WTC11 (cell line): Measurements from ENCODE around the gene SVOP. TPM values are rescaled to one million over a fixed set of nuclear protein-coding genes. Genes with fewer than 3 reads are reported as not detected.

ENCODE experiments used
- ATAC-seq: fragments of 200-7000 bp; cut with Tn5 transposase; 2 replicates; pipeline ENCODE4 v1.10.0; 2021; ENCODE audit warnings: mild to moderate bottlenecking, moderate library complexity
- CTCF ChIA-PET: fragments of 300-600 bp; sonication (Branson Sonifier 250); formaldehyde crosslinking; loops from one replicate; lab custom pipeline; 2021; ENCODE audit warnings: antibody characterized with exemption; lab: Charles Lee
- POLR2A ChIA-PET: fragments of 350-600 bp; sonication (Branson Sonifier 250); formaldehyde crosslinking; loops from one replicate; lab custom pipeline; 2021; ENCODE audit warnings: antibody characterized with exemption; lab: Charles Lee
- DNase-seq: peaks from one replicate; pipeline ENCODE4 v3.0.0; 2021; ENCODE audit warnings: low spot score
- H3K27ac Mint-ChIP-seq: 2 replicates; pipeline ENCODE4 v1.8.0; 2021; ENCODE audit warnings: mixed read lengths
- H3K27me3 Mint-ChIP-seq: 2 replicates; pipeline ENCODE4 v1.8.0; 2021; ENCODE audit warnings: low read depth, mild to moderate bottlenecking, moderate library complexity, mixed read lengths
- H3K36me3 Mint-ChIP-seq: 2 replicates; pipeline ENCODE4 v1.8.0; 2021; ENCODE audit warnings: mixed read lengths
- H3K4me1 Mint-ChIP-seq: 2 replicates; pipeline ENCODE4 v1.8.0; 2022; ENCODE audit warnings: mixed read lengths
- H3K4me3 Mint-ChIP-seq: 2 replicates; pipeline ENCODE4 v1.8.0; 2021; ENCODE audit warnings: mild to moderate bottlenecking, moderate library complexity, mixed read lengths
- H3K9me3 Mint-ChIP-seq: 2 replicates; pipeline ENCODE4 v1.8.0; 2021; ENCODE audit warnings: mixed read lengths
- AR ChIP-seq: fragments of 250-450 bp; sonication (Bioruptor Pico); IDR thresholded peaks from 2 replicates; pipeline ENCODE4 v1.9.0; 2021; ENCODE audit warnings: mild to moderate bottlenecking
- ARID4B ChIP-seq: sonication (generic); formaldehyde crosslinking; IDR thresholded peaks from 2 replicates; pipeline ENCODE4 v1.8.0; 2023; ENCODE audit warnings: missing genetic modification reagents, mild to moderate bottlenecking, borderline replicate concordance
- CBFB ChIP-seq: sonication (generic); formaldehyde crosslinking; IDR thresholded peaks from 2 replicates; pipeline ENCODE4 v1.8.1; 2022; ENCODE audit warnings: mild to moderate bottlenecking, low read depth, missing genetic modification reagents
- E2F1 ChIP-seq: sonication (generic); formaldehyde crosslinking; IDR thresholded peaks from 2 replicates; pipeline ENCODE4 v1.8.0; 2022; ENCODE audit warnings: mild to moderate bottlenecking, missing genetic modification reagents
- E2F5 ChIP-seq: sonication (generic); formaldehyde crosslinking; IDR thresholded peaks from 2 replicates; pipeline ENCODE4 v1.8.1; 2022; ENCODE audit warnings: mild to moderate bottlenecking, moderate library complexity, missing genetic modification reagents
- FOXJ3 ChIP-seq: sonication (generic); formaldehyde crosslinking; IDR thresholded peaks from 2 replicates; pipeline ENCODE4 v1.9.0; 2021; ENCODE audit warnings: missing genetic modification reagents, mild to moderate bottlenecking, borderline replicate concordance
- FOXP1 ChIP-seq: sonication (generic); formaldehyde crosslinking; IDR thresholded peaks from 2 replicates; pipeline ENCODE4 v1.8.0; 2022; ENCODE audit warnings: missing genetic modification reagents, mild to moderate bottlenecking, moderate library complexity, borderline replicate concordance
- GTF2I ChIP-seq: fragments of 250-450 bp; sonication (Bioruptor Pico); conservative IDR thresholded peaks from 2 replicates; pipeline ENCODE4 v1.4.0; 2021; ENCODE audit warnings: mild to moderate bottlenecking
- JAZF1 ChIP-seq: fragments of 250-450 bp; sonication (Bioruptor Pico); IDR thresholded peaks from 2 replicates; pipeline ENCODE4 v1.9.0; 2021; ENCODE audit warnings: moderate library complexity, mild to moderate bottlenecking, inconsistent platforms
- MLX ChIP-seq: sonication (generic); formaldehyde crosslinking; IDR thresholded peaks from 2 replicates; pipeline ENCODE4 v1.8.1; 2023; ENCODE audit warnings: mild to moderate bottlenecking, missing genetic modification reagents, moderate library complexity
- OVOL2 ChIP-seq: fragments of 250-450 bp; sonication (Bioruptor Pico); IDR thresholded peaks from 2 replicates; pipeline ENCODE4 v1.9.0; 2021; ENCODE audit warnings: mild to moderate bottlenecking, borderline replicate concordance
- PRDM15 ChIP-seq: sonication (generic); formaldehyde crosslinking; IDR thresholded peaks from 2 replicates; pipeline ENCODE4 v1.8.0; 2022; ENCODE audit warnings: missing genetic modification reagents
- PREB ChIP-seq: sonication (generic); formaldehyde crosslinking; IDR thresholded peaks from 2 replicates; pipeline ENCODE4 v1.8.1; 2022; ENCODE audit warnings: mild to moderate bottlenecking, missing genetic modification reagents, moderate library complexity, borderline replicate concordance
- RELA ChIP-seq: sonication (generic); formaldehyde crosslinking; IDR thresholded peaks from 2 replicates; pipeline ENCODE4 v1.8.1; 2022; ENCODE audit warnings: missing genetic modification reagents, mild to moderate bottlenecking, borderline replicate concordance
- USF1 ChIP-seq: sonication (generic); formaldehyde crosslinking; IDR thresholded peaks from 2 replicates; pipeline ENCODE4 v1.8.0; 2022; ENCODE audit warnings: mild to moderate bottlenecking, missing genetic modification reagents
- ZNF121 ChIP-seq: sonication (generic); formaldehyde crosslinking; IDR thresholded peaks from 2 replicates; pipeline ENCODE4 v1.8.0; 2023; ENCODE audit warnings: missing genetic modification reagents
- ZNF416 ChIP-seq: fragments of 250-450 bp; sonication (Bioruptor Pico); IDR thresholded peaks from 2 replicates; pipeline ENCODE4 v1.9.0; 2021; ENCODE audit warnings: mild to moderate bottlenecking, inconsistent platforms
- total RNA-seq: library from RNA; stranded (reverse); gene quantifications from 3 replicates; pipeline ENCODE4 v1.2.3, GENCODE V29; 2021

The SVOP gene
- total RNA-seq, 1 experiment from 2014 or later, result 0.04 TPM

GRCh38 chr12:108985750-108986149 is 35.1 kb downstream of the SVOP start (continued):
- TF ChIP-seq PRDM15 (CRISPR knock-in tag) (no peak), JAZF1 (CRISPR knock-in tag) (no peak), USF1 (CRISPR knock-in tag) (no peak)

- H3K27me3 Mint-ChIP-seq, result peaks cover 9% of the 10 kb centered on the region
- no peaks in the 10 kb centered on the region for H3K9me3 Mint-ChIP-seq
- no peaks in the 10 kb centered on the region for H3K36me3 Mint-ChIP-seq
- H3K4me3 Mint-ChIP-seq, result no peak overlapping the region
- no peaks in the 10 kb centered on the region for H3K4me1 Mint-ChIP-seq
- ATAC-seq (no peak), DNase-seq (no peak)
- no peak overlapping the region for H3K27ac Mint-ChIP-seq
- CTCF ChIA-PET, result no interaction called here
- no peak for TF ChIP-seq E2F1 (CRISPR knock-in tag)
- TF ChIP-seq FOXP1 (CRISPR knock-in tag), result no peak
- no peak for TF ChIP-seq PREB (CRISPR knock-in tag)
- TF ChIP-seq FOXJ3 (CRISPR knock-in tag), result no peak
- POLR2A ChIA-PET, result no interaction called here
These were observed 37.6 kb downstream of the SVOP start for GRCh38 chr12:108983227-108983626.

GRCh38 chr12:108982621-108983219 is 38.1 kb downstream of the SVOP start:
- DNase-seq (no peak), ATAC-seq (no peak)
- peaks cover 9% of the 10 kb centered on the region for H3K27me3 Mint-ChIP-seq
- H3K36me3 Mint-ChIP-seq, result no peaks in the 10 kb centered on the region
- no peak overlapping the region for H3K27ac Mint-ChIP-seq
- no peaks in the 10 kb centered on the region for H3K4me1 Mint-ChIP-seq
- POLR2A ChIA-PET, result no interaction called here
- no peak overlapping the region for H3K4me3 Mint-ChIP-seq
- CTCF ChIA-PET, result no interaction called here
- H3K9me3 Mint-ChIP-seq, result no peaks in the 10 kb centered on the region
- no peak for TF ChIP-seq OVOL2
- TF ChIP-seq RELA (CRISPR knock-in tag), result no peak
- no peak for TF ChIP-seq CBFB
- TF ChIP-seq ARID4B (CRISPR knock-in tag), result no peak
- no peak for TF ChIP-seq GTF2I (CRISPR knock-in tag)
- no peak for TF ChIP-seq ZNF416 (CRISPR knock-in tag)
- no peak for TF ChIP-seq ZNF121 (CRISPR knock-in tag)
- TF ChIP-seq AR (CRISPR knock-in tag), result no peak
- no peak for TF ChIP-seq E2F5 (CRISPR knock-in tag)
- no peak for TF ChIP-seq MLX (CRISPR knock-in tag)
